8988T (cell line): Measurements from ENCODE around the gene SELENOT.
"Not testable (repeated sequence)": the region's sequence is repeated elsewhere in the genome, so short reads cannot be mapped to it uniquely, and the experiment has no call there.

Experiments
- DNase-seq: peaks from one replicate; pipeline ENCODE4 v3.0.0; 2011

The SELENOT gene

GRCh38 chr3:150609988-150610387, 6.9 kb downstream of the SELENOT start:
- DNase-seq, result no peak

GRCh38 chr3:150610785-150611184, 7.7 kb downstream of the SELENOT start:
- no peak for DNase-seq

DNA sequence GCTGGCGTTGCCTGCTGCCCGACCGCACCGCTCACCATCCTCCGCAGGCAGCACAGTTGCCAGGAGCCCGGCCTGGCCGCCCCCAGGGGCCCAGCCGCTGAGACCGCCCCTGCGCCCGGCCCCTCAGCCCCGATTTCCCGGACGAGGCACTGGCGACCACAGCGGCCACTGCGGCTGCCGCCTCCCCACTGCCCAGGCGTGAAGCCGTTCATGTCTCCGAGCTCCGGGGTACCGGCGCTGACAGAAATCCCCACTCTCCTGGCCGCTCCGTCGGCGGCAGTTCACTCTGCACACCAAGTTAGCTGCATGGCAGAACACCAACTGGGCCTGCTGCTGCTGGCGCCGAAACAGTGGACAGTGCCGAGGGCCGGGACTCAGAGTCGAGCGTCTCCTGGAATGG, 8.5 kb downstream of the SELENOT start:
- DNase-seq, result no peak

DNA sequence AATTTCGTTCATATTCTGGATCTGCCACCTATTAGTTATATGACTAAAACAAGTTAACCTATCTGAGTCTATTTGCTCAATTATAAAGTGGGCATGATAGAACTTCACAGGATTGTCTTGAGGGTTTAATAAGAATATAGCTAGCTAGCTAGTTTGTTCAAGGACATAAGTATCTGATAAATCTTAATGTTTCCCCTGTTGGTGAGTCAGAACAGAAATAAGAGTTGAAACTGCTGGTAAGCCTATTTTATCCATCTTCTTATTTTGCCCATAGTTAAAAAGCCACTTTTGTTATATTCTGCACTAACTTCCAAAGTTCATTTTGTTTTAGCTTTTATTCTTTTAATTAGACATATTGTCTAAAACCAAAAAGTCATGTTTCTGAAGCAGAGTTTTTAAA, 9.4 kb downstream of the SELENOT start:
- DNase-seq, result no peak

DNA sequence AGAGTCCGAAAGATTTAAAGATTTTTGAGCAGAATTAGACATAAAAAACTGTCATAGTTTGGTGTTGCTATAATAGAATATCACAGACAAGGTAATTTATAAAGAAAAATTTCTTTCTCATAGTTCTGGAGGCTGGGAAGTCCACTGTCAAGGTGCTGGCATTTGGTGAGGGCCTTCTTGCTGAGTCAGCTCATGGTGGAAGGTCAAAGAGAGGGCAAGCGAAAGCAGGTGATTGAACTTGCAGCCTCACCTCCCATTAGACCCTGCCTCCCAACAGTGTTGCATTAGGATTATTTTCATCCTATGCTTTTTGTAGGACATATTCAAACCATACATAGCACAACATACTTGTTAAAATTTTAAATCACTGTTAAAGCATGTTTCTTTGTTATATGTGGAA, 9.9 kb downstream of the SELENOT start:
- DNase-seq, result no peak

- no peak for DNase-seq
Measured at GRCh38 chr3:150613709-150614480, 10.8 kb downstream of the SELENOT start.

- no peak for DNase-seq
Measured at GRCh38 chr3:150620002-150620689, 17.0 kb downstream of the SELENOT start.

GRCh38 chr3:150622955-150623354, 19.8 kb downstream of the SELENOT start:
- DNase-seq, result not testable (repeated sequence)

GRCh38 chr3:150623945-150624344, 20.8 kb downstream of the SELENOT start:
- no peak for DNase-seq

- DNase-seq, result no peak
Measured at GRCh38 chr3:150626148-150626930, 23.2 kb downstream of the SELENOT start.

GRCh38 chr3:150627557-150627956, 24.4 kb downstream of the SELENOT start:
- no peak for DNase-seq

GRCh38 chr3:150631515-150632221, 28.5 kb downstream of the SELENOT start:
- DNase-seq, result no peak

DNA sequence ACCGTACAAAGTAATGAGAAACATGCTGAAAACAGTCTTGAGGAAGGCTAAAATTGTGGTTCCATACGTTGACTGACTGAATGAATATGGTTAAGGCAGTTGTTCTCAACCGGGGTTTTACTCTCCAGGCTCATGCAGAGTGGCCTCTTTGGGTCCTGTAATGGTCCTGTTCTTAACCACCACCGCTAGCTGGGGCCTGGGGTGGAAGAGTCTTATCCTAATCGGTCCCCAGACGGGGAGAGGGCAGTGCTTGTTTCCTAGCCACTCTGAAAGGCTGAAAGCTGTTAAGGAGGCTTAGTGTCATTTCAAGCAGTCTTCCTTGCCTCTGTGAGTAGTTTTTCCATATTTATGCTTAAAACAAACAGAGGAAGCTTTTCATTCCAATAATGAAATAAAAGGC, 32.0 kb downstream of the SELENOT start:
- no peak for DNase-seq

DNA sequence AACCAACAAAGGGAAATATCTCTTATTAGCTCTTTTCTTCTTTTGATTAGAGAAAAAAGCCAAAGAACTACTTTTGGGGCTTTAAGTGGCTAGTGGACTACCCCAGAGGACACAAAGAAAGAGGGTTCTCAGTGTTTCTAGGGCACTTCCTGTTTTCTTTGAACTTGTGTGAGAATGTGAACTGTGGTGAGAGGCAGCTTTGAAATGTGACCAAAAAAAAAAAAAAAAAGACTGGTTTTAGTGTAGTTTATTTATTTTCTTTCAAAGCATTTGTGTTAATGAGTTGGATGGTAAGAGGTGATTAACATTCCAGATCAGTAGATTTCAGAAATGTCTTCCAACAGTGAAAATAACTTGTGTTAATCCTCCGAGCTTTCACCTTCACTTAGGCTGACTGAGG, 32.4 kb downstream of the SELENOT start:
- DNase-seq, result no peak

- no peak for DNase-seq
Measured at GRCh38 chr3:150636258-150636657, 33.1 kb downstream of the SELENOT start.

GRCh38 chr3:150639262-150639661, 36.1 kb downstream of the SELENOT start:
- no peak for DNase-seq

GRCh38 chr3:150640256-150640655, 37.1 kb downstream of the SELENOT start:
- DNase-seq, result no peak

GRCh38 chr3:150653110-150653561, 50.0 kb downstream of the SELENOT start:
- DNase-seq, result no peak

GRCh38 chr3:150656316-150656715, 53.2 kb downstream of the SELENOT start:
- no peak for DNase-seq

DNA sequence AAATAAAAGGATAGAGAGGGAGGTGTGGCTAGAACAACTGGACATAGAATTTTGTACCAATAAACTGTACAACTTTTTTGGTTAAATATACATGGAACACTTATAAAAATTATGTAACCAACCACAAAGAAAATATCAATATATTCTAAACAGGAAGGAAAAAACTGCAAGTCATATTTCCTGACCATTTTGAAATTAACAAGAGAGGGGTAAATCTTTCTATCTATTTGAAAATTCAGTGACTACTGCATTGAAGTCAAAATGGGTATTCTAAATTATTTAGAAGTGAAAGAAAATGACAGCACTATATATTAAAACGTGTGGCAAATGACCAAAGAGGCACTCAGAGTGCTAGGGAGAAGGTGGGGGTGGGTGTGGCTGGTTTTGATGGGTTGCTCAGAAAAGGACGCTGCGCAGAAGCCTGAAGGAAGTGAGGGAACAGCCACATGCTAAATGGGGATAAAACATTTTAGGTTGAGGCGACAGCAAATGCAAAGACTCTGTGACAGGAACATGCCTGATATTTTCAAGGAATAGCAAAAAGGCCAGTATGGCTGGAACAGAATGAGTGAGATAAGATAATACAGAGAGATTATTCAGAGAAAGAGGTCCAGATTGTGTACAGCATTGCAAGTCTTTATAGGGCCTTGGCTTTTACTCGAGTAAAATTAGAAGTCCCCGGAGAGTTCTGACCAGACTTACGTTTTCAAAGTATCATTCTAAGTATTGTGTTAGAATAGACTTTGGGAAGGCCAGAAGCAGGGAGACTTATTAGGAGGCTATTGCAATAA, 59.5 kb downstream of the SELENOT start:
- no peak for DNase-seq

GRCh38 chr3:150663461-150663860, 60.3 kb downstream of the SELENOT start:
- no peak for DNase-seq

DNA sequence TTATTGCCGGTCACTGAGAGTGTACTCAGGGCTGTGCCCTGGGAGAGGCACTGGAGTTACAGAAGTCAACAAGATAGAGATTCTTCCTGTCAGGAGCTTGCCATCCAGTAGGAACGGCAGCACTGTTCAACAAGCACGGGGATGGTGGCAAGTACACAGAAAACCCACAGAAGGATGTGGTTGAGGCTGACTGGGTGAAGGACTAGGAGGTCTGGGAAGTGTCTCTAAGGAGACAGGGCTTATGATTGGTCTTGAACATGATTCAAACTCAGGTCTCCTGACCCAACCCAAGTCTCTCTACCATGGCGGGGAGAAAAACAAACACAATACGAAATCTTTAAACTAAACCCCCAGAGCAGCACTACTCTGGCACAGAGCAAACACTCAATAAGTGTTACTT, 63.0 kb downstream of the SELENOT start:
- no peak for DNase-seq
